ENCODE results near the gene KDM1A. TPM values are rescaled to one million over a fixed set of nuclear protein-coding genes. Genes with fewer than 3 reads are reported as not detected.

Gene KDM1A
- total and polyA plus RNA-seq, 2 donors (not counting 3 experiments of a cell fraction or from before 2014, with no cell fraction given) = 105 to 111 TPM

DNA sequence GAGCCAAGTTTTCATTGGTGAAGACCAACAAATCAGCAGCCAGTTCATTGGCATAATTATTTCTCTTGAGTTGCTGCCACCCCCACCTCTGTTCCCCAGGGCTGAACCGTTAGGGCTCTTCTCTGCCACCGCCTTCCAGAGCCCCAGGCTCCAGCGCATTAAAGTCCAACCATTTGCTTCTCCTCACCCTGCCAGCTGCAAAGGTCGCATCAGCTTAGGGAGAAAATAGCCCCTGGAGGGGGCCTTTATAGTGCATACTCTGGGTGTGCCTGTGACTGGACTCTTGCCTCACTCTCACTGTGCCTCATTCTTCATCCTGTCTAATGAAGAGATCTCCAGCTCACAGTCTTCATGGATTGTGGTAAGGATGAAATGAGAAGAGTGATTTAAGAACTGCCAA, 50.4 kb downstream of the KDM1A start:
- no peaks in the 10 kb centered on the region for H3K27me3 ChIP-seq (ENCODE audit: control insufficient read depth in 2 of 2, insufficient read depth in 2 of 2, low read length in 2 of 2)
- H3K4me3 ChIP-seq (replicated peaks in 1 of 3; ENCODE audit: insufficient read depth in 1 of 3, low read depth in 1 of 3, low read length in 3 of 3) = no peak overlapping the region
- FAIRE-seq (peak; percentile 58), DNase-seq (ENCODE audit: low read depth, low spot score) (no peak)
- no peaks in the 10 kb centered on the region for H3K9me1 ChIP-seq (replicated peaks; ENCODE audit: control insufficient read depth, extremely low read depth, insufficient read depth, low read length)
- H3K27ac ChIP-seq (ENCODE audit: insufficient read depth, low read depth, low read length) = peak overlapping the region; percentile 13
- H3K9ac ChIP-seq (replicated peaks; ENCODE audit: extremely low read depth, insufficient read depth, low read length) = no peak overlapping the region
- H4K20me1 ChIP-seq (replicated peaks; ENCODE audit: control insufficient read depth, extremely low read depth, insufficient read depth, low read length) = no peaks in the 10 kb centered on the region
- CTCF ChIA-PET = interaction anchor here (0.6 to 1.6 kb wide), 5 partner anchors 14 to 115 kb away, joined by 3 to 6 read pairs (median 3); no protein-coding TSS in a partner anchor
- H2AFZ ChIP-seq (ENCODE audit: low read depth, low read length) = no peak overlapping the region
- no peak overlapping the region for H3K4me2 ChIP-seq (ENCODE audit: insufficient read depth, low read length)
- peaks cover 5 to 18% of the 10 kb centered on the region in 2 experiments for H3K36me3 ChIP-seq (ENCODE audit: control insufficient read depth in 2 of 2, extremely low read depth in 1 of 2, insufficient read depth in 2 of 2, low read length in 2 of 2)
- no peaks in the 10 kb centered on the region for H3K9me3 ChIP-seq (replicated peaks; ENCODE audit: control insufficient read depth, insufficient read depth, low read length)
- no TSS peak for BruUV-seq (replicated peaks)
- TF ChIP-seq, protein P1, sequence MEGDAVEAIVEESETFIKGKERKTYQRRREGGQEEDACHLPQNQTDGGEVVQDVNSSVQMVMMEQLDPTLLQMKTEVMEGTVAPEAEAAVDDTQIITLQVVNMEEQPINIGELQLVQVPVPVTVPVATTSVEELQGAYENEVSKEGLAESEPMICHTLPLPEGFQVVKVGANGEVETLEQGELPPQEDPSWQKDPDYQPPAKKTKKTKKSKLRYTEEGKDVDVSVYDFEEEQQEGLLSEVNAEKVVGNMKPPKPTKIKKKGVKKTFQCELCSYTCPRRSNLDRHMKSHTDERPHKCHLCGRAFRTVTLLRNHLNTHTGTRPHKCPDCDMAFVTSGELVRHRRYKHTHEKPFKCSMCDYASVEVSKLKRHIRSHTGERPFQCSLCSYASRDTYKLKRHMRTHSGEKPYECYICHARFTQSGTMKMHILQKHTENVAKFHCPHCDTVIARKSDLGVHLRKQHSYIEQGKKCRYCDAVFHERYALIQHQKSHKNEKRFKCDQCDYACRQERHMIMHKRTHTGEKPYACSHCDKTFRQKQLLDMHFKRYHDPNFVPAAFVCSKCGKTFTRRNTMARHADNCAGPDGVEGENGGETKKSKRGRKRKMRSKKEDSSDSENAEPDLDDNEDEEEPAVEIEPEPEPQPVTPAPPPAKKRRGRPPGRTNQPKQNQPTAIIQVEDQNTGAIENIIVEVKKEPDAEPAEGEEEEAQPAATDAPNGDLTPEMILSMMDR (IDR thresholded peaks at IDR 0.05; ENCODE audit: extremely low read depth in 1 of 2, insufficient read depth in 1 of 2, low read depth in 1 of 2, low read length in 2 of 2) = no peak
- TF ChIP-seq EZH2 (IDR thresholded peaks at IDR 0.05; ENCODE audit: borderline replicate concordance, low read depth, low read length, severe bottlenecking) = no peak
- TF ChIP-seq MYC (IDR thresholded peaks at IDR 0.05; ENCODE audit: low read depth, low read length) = no peak
- TF ChIP-seq FOS (IDR thresholded peaks at IDR 0.05; ENCODE audit: borderline replicate concordance, insufficient read depth, low read length) = no peak
- TF ChIP-seq GATA2 (IDR thresholded peaks at IDR 0.05; ENCODE audit: insufficient read depth, insufficient read length, low read depth, low read length) = no peak
- TF ChIP-seq POLR2A (IDR thresholded peaks at IDR 0.05; ENCODE audit: low read depth, low read length) = no peak
- no peak for TF ChIP-seq POLR2AphosphoS5 (IDR thresholded peaks at IDR 0.05; ENCODE audit: insufficient read depth, low read depth, low read length)
- POLR2A ChIA-PET = no interaction called here
- no peaks in the 10 kb centered on the region for H3K79me2 ChIP-seq (ENCODE audit: control insufficient read depth, insufficient read depth, low read length)
- dilution Hi-C loops (cut with MboI; ENCODE audit: extremely low pct_ligation_motif_present, low sequenced_read_pairs) = no loop called here
- peaks cover 22% of the 10 kb centered on the region for H3K4me1 ChIP-seq (ENCODE audit: control insufficient read depth, extremely low read depth, insufficient read depth, low read length)
- intact Hi-C loops (cut with micrococcal nuclease) = no loop called here
